ENCODE data around the gene TEX38. TPM values are rescaled to one million over a fixed set of nuclear protein-coding genes. Genes with fewer than 3 reads are reported as not detected.
A peak's percentile ranks its signal among the peaks of the same experiment; 100 is the strongest.

The TEX38 gene
- total RNA-seq, 2 donors from 2014 or later: 0.55 TPM; not detected in 1

DNA sequence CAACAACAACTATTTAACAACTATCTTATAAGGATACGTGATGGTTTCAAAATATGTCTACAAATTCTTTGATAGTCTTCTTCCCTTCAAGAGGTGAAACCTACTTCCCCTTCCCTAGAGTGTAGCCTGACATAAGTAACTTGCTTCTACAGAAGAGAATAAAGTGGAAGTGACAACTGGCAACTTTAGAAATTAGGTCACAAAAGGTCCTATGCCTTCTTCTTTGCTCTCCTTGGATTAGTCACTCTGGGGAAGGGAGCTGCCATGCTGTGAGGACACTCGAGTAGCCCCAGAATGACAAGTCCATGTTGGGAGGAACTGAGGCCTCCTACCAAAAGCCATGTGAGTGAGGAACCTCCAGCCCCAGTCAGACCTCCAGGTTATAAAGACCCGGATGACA is 28.0 kb downstream of the TEX38 start:
- WGBS, 2 experiments (ENCODE audit: insufficient coverage in 1 of 2, insufficient read length in 1 of 2): 0 to 54% methylated on average over 1 to 3 of the region's 3 CpGs
- TF ChIP-seq, protein P1, sequence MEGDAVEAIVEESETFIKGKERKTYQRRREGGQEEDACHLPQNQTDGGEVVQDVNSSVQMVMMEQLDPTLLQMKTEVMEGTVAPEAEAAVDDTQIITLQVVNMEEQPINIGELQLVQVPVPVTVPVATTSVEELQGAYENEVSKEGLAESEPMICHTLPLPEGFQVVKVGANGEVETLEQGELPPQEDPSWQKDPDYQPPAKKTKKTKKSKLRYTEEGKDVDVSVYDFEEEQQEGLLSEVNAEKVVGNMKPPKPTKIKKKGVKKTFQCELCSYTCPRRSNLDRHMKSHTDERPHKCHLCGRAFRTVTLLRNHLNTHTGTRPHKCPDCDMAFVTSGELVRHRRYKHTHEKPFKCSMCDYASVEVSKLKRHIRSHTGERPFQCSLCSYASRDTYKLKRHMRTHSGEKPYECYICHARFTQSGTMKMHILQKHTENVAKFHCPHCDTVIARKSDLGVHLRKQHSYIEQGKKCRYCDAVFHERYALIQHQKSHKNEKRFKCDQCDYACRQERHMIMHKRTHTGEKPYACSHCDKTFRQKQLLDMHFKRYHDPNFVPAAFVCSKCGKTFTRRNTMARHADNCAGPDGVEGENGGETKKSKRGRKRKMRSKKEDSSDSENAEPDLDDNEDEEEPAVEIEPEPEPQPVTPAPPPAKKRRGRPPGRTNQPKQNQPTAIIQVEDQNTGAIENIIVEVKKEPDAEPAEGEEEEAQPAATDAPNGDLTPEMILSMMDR (conservative IDR thresholded peaks at IDR 0.05): no peak
- H3K4me3 ChIP-seq (ENCODE audit: low read length): no peak overlapping the region

DNA sequence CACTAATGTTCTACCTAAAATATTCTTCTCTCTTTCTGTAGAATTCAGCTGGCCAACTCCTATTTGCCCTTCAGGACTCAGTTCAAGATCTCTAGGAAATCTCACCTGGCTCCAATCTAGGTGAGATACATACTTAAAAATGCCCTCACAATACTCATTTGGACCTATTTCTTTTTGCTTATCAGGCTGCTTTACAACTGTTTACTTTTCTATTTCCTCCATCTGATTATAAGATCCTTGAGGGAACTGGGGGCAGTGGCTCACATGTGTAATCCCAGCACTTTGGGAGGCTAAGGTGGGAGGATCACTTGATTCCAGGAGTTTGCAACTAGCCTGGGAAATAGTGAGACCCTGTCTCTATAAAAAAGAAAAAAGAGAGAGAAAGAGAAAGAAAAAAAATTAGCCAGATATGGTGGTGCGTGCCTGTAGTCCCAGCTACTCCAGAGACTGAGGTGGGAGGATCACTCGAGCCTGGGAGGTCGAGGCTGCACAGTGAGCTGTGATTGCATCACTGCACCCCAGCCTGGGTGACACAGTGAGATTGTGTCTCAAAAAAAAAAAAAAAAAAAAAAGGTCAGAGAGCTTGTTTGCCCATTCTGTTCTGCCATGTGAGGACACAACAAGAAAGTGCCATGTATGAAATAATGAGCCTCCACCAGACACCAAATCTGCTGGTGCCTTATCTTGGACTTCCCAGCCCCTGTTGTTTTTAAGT is 32.4 kb downstream of the TEX38 start:
- Histone ChIP-seq H3K4me3 (ENCODE audit: low read length) (no peak overlapping the region), H3K9me3 (ENCODE audit: control insufficient read depth, low read length) (no peaks in the 10 kb centered on the region), H3K27me3 (ENCODE audit: control insufficient read depth, insufficient read depth, low read length, poor library complexity, severe bottlenecking) (no peaks in the 10 kb centered on the region), H3K36me3 (ENCODE audit: control insufficient read depth, insufficient read depth, low read length) (peaks cover 95% of the 10 kb centered on the region), H3K9ac (ENCODE audit: extremely low read depth, low read length, poor library complexity, severe bottlenecking) (no peak overlapping the region), H3K27ac (ENCODE audit: low read depth, low read length) (no peak overlapping the region), H3K4me1 (ENCODE audit: control insufficient read depth, insufficient read depth, low read length) (no peaks in the 10 kb centered on the region)
- Mint-ChIP-seq H3K9me3 (no peaks in the 10 kb centered on the region), H3K36me3 (ENCODE audit: low read depth) (peaks cover 59% of the 10 kb centered on the region), H3K27me3 (ENCODE audit: insufficient read depth) (no peaks in the 10 kb centered on the region), H3K4me3 (no peak overlapping the region), H3K4me1 (peaks cover 16% of the 10 kb centered on the region), H3K27ac (peak overlapping the region; percentile 52)
- no peak for DNase-seq
- 83 to 94% methylated on average over 2 to 3 of the region's 3 CpGs for whole genome bisulfite sequencing, 2 experiments (ENCODE audit: insufficient coverage in 1 of 2, insufficient read length in 1 of 2)
- TF ChIP-seq, protein P1 (conservative IDR thresholded peaks at IDR 0.05): no peak

More for the DNA sequence above, 28.0 kb downstream of the TEX38 start:
- no peaks in the 10 kb centered on the region for H3K27me3 Mint-ChIP-seq (ENCODE audit: insufficient read depth)
- peaks cover 26% of the 10 kb centered on the region for H3K4me1 Mint-ChIP-seq
- H3K36me3 ChIP-seq (ENCODE audit: control insufficient read depth, insufficient read depth, low read length): peaks cover 91% of the 10 kb centered on the region
- no peak overlapping the region for H3K9ac ChIP-seq (ENCODE audit: extremely low read depth, low read length, poor library complexity, severe bottlenecking)
- no peaks in the 10 kb centered on the region for H3K9me3 Mint-ChIP-seq
- H3K27ac Mint-ChIP-seq: peak overlapping the region; percentile 52
- H3K27me3 ChIP-seq (ENCODE audit: control insufficient read depth, insufficient read depth, low read length, poor library complexity, severe bottlenecking): no peaks in the 10 kb centered on the region
- no peak for DNase-seq
- no peaks in the 10 kb centered on the region for H3K9me3 ChIP-seq (ENCODE audit: control insufficient read depth, low read length)
- no peaks in the 10 kb centered on the region for H3K4me1 ChIP-seq (ENCODE audit: control insufficient read depth, insufficient read depth, low read length)
- peaks cover 60% of the 10 kb centered on the region for H3K36me3 Mint-ChIP-seq (ENCODE audit: low read depth)
- H3K4me3 Mint-ChIP-seq: no peak overlapping the region
- H3K27ac ChIP-seq (ENCODE audit: low read depth, low read length): no peak overlapping the region

DNA sequence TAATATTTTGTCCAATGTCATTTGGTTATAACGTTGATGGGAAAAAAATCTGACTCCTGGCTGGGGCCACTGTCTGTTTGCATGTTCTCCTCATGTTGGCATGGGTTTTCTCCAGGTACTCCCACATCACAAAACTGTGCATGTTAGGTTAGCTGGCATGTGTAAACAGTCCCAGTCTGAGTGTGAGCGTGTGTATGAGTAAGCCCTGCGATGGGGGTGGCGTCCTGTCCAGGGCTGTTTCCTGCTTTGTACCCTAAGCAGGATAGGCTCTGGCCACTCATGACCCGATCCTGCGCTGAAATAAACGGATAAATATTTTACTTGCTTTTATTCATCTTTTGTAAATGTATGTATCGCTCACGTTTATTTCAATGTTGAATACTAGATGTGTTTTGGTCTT is 33.8 kb downstream of the TEX38 start:
- Histone ChIP-seq H3K36me3 (ENCODE audit: control insufficient read depth, insufficient read depth, low read length) (peaks cover 94% of the 10 kb centered on the region), H3K9ac (ENCODE audit: extremely low read depth, low read length, poor library complexity, severe bottlenecking) (no peak overlapping the region), H3K4me1 (ENCODE audit: control insufficient read depth, insufficient read depth, low read length) (no peaks in the 10 kb centered on the region), H3K9me3 (ENCODE audit: control insufficient read depth, low read length) (no peaks in the 10 kb centered on the region), H3K27me3 (ENCODE audit: control insufficient read depth, insufficient read depth, low read length, poor library complexity, severe bottlenecking) (no peaks in the 10 kb centered on the region), H3K4me3 (ENCODE audit: low read length) (no peak overlapping the region), H3K27ac (ENCODE audit: low read depth, low read length) (no peak overlapping the region)
- no peak for DNase-seq
- no peaks in the 10 kb centered on the region for H3K27me3 Mint-ChIP-seq (ENCODE audit: insufficient read depth)
- peaks cover 4% of the 10 kb centered on the region for H3K4me1 Mint-ChIP-seq
- peaks cover 67% of the 10 kb centered on the region for H3K36me3 Mint-ChIP-seq (ENCODE audit: low read depth)
- H3K9me3 Mint-ChIP-seq: no peaks in the 10 kb centered on the region
- H3K4me3 Mint-ChIP-seq: no peak overlapping the region
- no peak overlapping the region for H3K27ac Mint-ChIP-seq
- 96 to 100% methylated on average over 5 to 9 of the region's 9 CpGs for WGBS, 2 experiments (ENCODE audit: insufficient coverage in 1 of 2, insufficient read length in 1 of 2)
- TF ChIP-seq, protein P1 (conservative IDR thresholded peaks at IDR 0.05): no peak
